Keratinocyte (primary cell): ENCODE data around the gene SRRD.

Experiments used
- CTCF ChIP-seq, 3 experiments: IDR thresholded peaks in 1 of 3; conservative IDR thresholded peaks in 1 of 3; optimal IDR thresholded peaks in 1 of 3; 2 replicates in 2 of 3; 3 replicates in 1 of 3; pipeline versions ENCODE3 to v1.5.1; 2011; ENCODE audit warnings: low read length in 3 of 3, mild to moderate bottlenecking in 3 of 3, moderate library complexity in 2 of 3, control low read depth in 1 of 3, inconsistent platforms in 1 of 3; ENCODE audit not compliant: insufficient read depth in 2 of 3; ENCODE audit errors: extremely low read depth in 1 of 3
- EZH2 ChIP-seq: IDR thresholded peaks from one replicate; pipeline ENCODE4 v1.6.1; 2012; ENCODE audit warnings: inconsistent platforms, mild to moderate bottlenecking, low read length, moderate library complexity

- TF ChIP-seq CTCF (optimal IDR thresholded peaks at IDR 0.05 in 1 of 3, IDR thresholded peaks at IDR 0.05 in 1 of 3, conservative IDR thresholded peaks at IDR 0.05 in 1 of 3; ENCODE audit: extremely low read depth in 1 of 3, insufficient read depth in 2 of 3, low read length in 3 of 3) (no peak), EZH2 (no peak)
These were observed 10.8 kb downstream of the SRRD start for GRCh38 chr22:26494506-26494905.
